G401 (cell line): ENCODE measurements around the gene TMEM9. TPM values are rescaled to one million over a fixed set of nuclear protein-coding genes. Genes with fewer than 3 reads are reported as not detected.

Experiments used
- DNase-seq: peaks from one replicate; pipeline ENCODE4 v3.0.0-alpha.2; 2015; ENCODE audit warnings: low spot score
- in situ Hi-C: cut with HindIII; loops from 2 replicates; pipeline ENCODE4 v1.10.0; 2016; ENCODE audit warnings: low sequenced_read_pairs, mixed read lengths
- total RNA-seq: library from RNA; depleted of rRNA; stranded (reverse); fragments of >200 nt; shearing (Covaris generic); gene quantifications from 2 replicates; pipeline ENCODE4 v1.2.3, GENCODE V29; 2014

Gene TMEM9
- total RNA-seq, 1 experiment from 2014 or later, result 541 TPM

- in situ Hi-C loops, result no loop called here
- DNase-seq, result peak; percentile 92
Observed at GRCh38 chr1:201114245-201115131, 39.8 kb downstream of the TMEM9 start.

- in situ Hi-C loops, result no loop called here
- no peak for DNase-seq
Observed at GRCh38 chr1:201113451-201114244, 40.6 kb downstream of the TMEM9 start.

GRCh38 chr1:201112926-201113325 is 41.3 kb downstream of the TMEM9 start:
- DNase-seq, result no peak
- in situ Hi-C loops, result no loop called here

GRCh38 chr1:201112173-201112731 is 42.0 kb downstream of the TMEM9 start, which contains the start of gene CACNA1S:
Gene CACNA1S (minus strand): TSS chr1:201112426. CDS start chr1:201112339, 87 bp downstream.
- no peak for DNase-seq
- in situ Hi-C loops, result no loop called here

- in situ Hi-C loops, result no loop called here
Observed at GRCh38 chr1:201111672-201112071, 42.6 kb downstream of the TMEM9 start.

GRCh38 chr1:201111156-201111555 is 43.1 kb downstream of the TMEM9 start:
- in situ Hi-C loops, result no loop called here
- no peak for DNase-seq

More at GRCh38 chr1:201111672-201112071, 42.6 kb downstream of the TMEM9 start:
- DNase-seq, result no peak

- no peak for DNase-seq
- in situ Hi-C loops, result no loop called here
Observed at GRCh38 chr1:201110616-201111015, 43.7 kb downstream of the TMEM9 start.

- no peak for DNase-seq
- in situ Hi-C loops, result no loop called here
Observed at GRCh38 chr1:201110138-201110537, 44.1 kb downstream of the TMEM9 start.

- in situ Hi-C loops, result no loop called here
- no peak for DNase-seq
Observed at GRCh38 chr1:201109651-201110050, 44.6 kb downstream of the TMEM9 start.

- in situ Hi-C loops, result no loop called here
- no peak for DNase-seq
Observed at GRCh38 chr1:201108614-201109013, 45.7 kb downstream of the TMEM9 start.

GRCh38 chr1:201105688-201106087 is 48.6 kb downstream of the TMEM9 start:
- DNase-seq, result no peak
- in situ Hi-C loops, result no loop called here

- no peak for DNase-seq
- in situ Hi-C loops, result no loop called here
Observed at GRCh38 chr1:201104141-201104540, 50.1 kb downstream of the TMEM9 start.

- no peak for DNase-seq
- in situ Hi-C loops, result no loop called here
Observed at GRCh38 chr1:201103666-201104065, 50.6 kb downstream of the TMEM9 start.

GRCh38 chr1:201100169-201100930 is 53.9 kb downstream of the TMEM9 start:
- in situ Hi-C loops, result no loop called here
- DNase-seq, result no peak

GRCh38 chr1:201098992-201099677 is 55.1 kb downstream of the TMEM9 start:
- no peak for DNase-seq
- in situ Hi-C loops, result no loop called here

GRCh38 chr1:201096977-201097856 is 57.1 kb downstream of the TMEM9 start:
- in situ Hi-C loops, result no loop called here
- no peak for DNase-seq

GRCh38 chr1:201096041-201096461 is 58.2 kb downstream of the TMEM9 start:
- no peak for DNase-seq
- in situ Hi-C loops, result no loop called here

GRCh38 chr1:201095581-201095980 is 58.7 kb downstream of the TMEM9 start:
- no peak for DNase-seq
- in situ Hi-C loops, result no loop called here
